DMS 273 treated with DMSO at 0.1 percent for 48 hours (cell line): ENCODE measurements around the gene GRIA2.

Experiments
- DNase-seq: peaks from one replicate; lab custom pipeline; 2025; lab: John Stamatoyannopoulos, UW

The GRIA2 gene

DNA sequence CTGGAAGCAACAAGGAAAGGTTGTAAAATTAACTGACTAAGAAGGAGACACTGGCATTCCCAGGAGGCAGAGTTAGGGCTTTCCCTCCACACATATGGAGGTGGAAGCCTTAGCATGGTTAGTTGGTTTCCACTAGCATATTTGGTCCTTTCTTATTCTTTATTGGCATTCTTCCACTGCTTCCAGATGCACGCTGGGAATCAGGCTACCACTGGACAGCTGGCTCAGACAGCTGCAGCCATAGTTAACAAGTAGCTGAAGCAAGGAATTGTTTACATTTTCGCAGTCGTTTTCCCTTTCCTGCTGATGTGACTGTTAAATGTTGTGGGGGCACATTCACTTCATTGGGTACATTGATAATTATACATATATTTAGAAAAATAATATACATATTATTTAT is 169.2 kb downstream of the GRIA2 start:
- peak; percentile 43 for DNase-seq

DNA sequence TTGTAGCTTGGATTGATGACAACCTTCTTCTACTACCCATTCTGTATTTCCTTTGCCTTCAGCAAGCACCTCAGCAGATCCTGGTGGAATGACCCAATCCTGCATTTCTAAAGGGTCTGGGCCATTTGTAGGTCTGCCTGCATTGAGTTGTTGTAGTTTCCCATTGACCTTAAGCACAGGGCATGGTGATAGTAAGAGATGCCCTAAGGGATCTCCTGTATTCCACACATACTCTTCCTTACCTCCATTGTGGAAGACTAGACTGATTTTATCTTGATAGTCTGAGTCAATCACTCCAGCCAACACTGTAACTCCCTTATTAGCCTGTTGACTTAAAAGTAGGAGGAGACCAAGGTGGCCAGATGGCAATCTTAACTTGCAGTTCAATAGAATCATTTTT is 184.5 kb downstream of the GRIA2 start:
- no peak for DNase-seq
